HG03039 (cell line): ENCODE data around the gene BABAM2.
"Not testable (repeated sequence)": the region's sequence is repeated elsewhere in the genome, so short reads cannot be mapped to it uniquely, and the experiment has no call there.

Experiments used
- ATAC-seq: cut with Tn5 transposase; IDR thresholded peaks from one replicate; pipeline ENCODE4 v1.9.1; 2021; ENCODE audit warnings: mild to moderate bottlenecking, moderate library complexity; ENCODE audit not compliant: unreplicated experiment

BABAM2 gene

DNA sequence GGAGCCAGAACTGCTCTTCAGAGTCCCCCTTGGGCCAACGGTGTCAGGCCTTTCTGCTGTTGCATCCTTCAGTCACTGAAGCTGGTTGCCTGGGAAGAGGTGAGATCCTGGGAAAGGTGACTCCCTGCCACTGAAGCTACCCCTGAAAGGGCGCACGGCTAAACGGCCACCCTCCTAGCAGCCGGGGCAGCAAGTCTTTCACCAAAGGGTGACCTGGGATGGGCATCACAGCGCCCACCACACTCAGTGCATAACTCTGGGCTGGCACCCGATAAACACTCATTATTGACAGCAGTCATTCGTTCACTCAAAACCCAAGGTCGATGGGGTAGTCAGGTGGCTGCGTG lies 475.6 kb downstream of the BABAM2 start:
- no peak for ATAC-seq

GRCh38 chr2:28366496-28367282 lies 476.2 kb downstream of the BABAM2 start:
- no peak for ATAC-seq

DNA sequence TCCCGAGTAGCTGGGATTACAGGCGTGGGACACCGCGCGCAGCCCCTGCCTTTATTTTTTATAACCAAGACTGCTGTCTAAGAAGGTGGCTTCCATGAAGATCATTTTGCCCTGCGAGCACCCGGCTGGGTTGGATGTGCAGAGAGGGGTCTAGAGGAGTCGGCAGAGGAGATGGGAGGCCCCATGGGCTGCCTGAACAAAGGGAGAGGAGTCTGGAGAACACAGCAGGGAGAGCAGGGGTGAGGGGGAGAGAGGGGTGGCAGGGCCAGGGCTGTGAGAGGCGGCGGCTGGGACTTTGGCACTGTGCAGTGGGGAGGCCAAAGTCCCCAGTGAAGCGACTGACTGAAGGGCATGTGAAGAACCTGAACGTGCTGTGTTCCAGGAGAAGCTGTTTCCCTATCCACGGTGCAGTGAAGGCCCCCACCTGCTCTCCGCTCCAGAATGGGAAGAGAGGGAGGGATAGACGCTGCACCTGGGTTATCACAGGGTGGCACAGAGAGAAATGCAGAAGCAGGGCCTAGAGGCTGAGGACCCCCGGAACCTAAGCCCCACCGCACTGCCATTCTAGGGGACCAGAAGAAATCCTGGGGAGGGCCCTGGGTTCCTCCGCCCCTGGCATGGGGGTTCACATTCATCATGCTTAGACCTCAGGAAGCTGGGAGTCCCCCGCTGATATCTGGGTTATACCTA lies 477.3 kb downstream of the BABAM2 start:
- no peak for ATAC-seq

- ATAC-seq: no peak
These were observed 477.8 kb downstream of the BABAM2 start for GRCh38 chr2:28368357-28368798.

GRCh38 chr2:28369358-28369757 lies 478.8 kb downstream of the BABAM2 start:
- ATAC-seq: no peak

- ATAC-seq: no peak
These were observed 479.8 kb downstream of the BABAM2 start for GRCh38 chr2:28370354-28370753.

DNA sequence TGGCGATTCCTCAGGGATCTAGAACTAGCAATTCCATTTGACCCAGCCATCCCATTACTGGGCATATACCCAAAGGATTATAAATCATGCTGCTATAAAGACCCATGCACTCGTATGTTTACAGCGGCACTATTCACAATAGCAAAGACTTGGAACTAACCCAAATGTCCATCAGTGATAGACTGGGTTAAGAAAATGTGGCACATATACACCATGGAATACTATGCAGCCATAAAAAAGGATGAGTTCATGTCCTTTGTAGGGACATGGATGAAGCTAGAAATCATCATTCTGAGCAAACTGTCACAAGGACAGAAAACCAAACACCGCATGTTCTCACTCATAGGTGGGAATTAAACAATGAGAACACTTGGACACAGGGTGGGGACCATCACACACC lies 481.2 kb downstream of the BABAM2 start:
- not testable (repeated sequence) for ATAC-seq

DNA sequence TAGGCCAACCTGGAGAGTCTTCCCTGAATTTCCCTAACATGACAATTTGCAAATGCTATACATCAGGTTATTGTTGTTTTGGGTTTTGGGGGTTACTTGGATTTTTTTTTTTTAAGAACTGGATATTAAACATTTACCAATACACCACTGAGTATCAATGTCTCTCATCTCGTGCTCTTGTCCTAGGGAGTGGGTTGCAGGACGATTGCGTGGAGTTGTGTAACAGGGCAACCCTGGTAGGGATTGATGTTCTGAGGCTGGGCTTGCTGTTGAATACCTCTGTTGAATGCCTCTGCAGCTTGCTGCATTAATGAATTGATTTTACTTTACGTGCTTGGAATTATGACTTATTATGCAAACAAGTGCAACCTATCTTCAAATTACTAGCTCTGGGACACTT lies 483.3 kb downstream of the BABAM2 start:
- no peak for ATAC-seq

GRCh38 chr2:28374331-28374730 lies 483.8 kb downstream of the BABAM2 start:
- no peak for ATAC-seq

DNA sequence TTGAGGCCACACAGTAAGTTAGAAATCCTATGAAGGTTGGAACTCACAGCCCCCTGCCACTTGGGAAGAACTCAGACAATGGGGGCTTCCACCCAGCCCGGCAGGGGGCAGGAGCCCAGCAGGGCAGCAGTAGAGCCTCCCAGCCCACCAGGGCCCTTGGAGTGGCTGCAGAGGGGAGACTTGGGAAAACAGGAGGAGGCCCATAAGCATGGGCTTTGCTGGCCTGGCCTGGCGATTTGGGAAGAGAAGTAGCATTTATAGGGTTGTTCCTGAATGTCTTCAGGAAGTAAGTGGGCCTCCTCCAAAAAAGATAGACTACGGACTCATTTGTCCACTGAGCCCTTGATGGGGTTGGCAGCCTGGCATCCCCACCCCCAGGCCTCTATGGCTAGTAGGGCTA lies 484.7 kb downstream of the BABAM2 start:
- ATAC-seq: no peak

DNA sequence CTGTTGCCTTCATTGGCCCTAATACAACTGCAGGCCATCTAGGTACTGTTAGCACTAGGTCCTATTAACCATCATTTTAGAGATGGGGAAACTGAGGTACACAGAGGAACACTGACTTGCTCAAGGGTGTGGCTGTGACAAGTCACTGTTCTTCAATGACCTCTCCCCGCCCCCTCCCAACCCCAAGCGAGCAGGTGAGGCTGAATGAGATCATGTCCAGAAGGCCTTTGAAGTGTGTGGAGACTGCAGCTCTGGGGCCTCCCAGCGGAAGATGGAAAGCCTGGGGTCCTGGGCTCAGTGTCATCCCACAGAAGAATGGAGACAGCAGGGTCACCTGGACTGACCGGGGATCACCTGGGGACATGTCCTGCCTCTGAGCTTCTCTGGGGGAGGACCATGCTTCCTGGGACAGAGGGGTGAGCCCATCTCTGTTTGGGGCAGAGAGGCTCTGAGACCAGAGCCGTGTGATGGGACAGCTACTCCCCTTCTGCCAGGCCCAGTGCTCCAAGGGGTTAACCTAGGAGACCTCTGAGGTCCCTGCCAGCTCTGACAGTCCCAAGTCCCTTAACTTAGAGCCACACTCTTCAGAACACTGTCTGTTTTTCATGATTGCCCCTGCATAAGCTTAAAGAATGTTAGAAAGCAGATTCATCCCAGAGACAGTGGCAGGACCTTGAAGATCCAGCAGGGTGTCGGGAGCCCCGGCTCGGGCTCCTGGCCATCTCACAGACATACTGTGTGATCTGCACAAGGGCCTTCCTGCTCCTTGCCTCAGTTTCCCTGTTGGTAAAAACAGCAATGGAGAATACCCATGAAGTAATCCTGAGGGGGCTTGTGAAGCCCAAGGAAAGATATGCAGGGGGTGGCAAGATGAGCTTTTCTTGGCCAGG lies 485.5 kb downstream of the BABAM2 start:
- no peak for ATAC-seq

GRCh38 chr2:28377195-28377816 lies 486.8 kb downstream of the BABAM2 start:
- no peak for ATAC-seq

- ATAC-seq: no peak
These were observed 487.6 kb downstream of the BABAM2 start for GRCh38 chr2:28377984-28378678.

DNA sequence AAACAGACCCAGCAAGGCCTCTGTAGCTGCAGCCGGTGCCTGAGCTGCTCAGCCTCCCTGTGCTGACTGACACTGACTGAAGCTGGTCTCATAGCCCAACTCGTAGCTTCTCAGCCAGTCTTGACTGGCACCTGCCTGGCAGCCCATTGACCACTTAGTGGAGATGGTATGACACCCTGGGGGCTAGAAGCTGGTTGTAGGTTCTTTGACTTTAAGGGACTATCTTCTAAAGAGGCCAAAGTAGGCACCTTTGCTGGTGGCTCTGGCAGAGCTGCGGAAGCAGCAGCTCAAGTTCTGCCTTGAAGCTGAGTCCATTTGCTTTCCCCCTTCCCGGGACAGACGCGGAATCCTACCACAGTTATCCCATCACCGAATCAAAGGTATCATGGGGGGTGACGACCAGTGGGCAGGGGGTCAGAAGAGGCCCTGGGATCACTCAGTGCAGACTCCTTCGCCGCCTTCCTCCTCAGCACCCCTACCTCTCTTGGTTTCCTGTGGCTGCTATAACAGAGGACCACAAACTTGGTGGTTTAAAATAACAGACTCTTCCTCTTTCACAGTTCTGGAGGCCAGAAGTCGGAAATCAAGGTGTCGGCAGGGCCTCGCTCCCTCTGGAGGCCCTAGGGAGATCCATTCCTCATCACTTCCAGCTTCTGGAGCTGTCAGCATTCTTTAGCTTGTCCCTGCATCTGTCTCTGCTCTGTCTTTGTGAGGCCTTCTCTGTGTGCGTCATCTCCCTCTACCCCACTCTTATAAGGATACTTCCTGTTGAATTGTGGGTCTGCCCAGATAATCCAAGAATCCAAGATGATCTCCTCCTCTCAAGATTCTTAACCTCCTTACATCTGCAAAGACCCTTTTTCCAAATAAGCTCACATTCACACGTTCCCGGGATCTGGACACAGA lies 488.4 kb downstream of the BABAM2 start:
- no peak for ATAC-seq

- no peak for ATAC-seq
These were observed 489.7 kb downstream of the BABAM2 start for GRCh38 chr2:28380219-28380618.

DNA sequence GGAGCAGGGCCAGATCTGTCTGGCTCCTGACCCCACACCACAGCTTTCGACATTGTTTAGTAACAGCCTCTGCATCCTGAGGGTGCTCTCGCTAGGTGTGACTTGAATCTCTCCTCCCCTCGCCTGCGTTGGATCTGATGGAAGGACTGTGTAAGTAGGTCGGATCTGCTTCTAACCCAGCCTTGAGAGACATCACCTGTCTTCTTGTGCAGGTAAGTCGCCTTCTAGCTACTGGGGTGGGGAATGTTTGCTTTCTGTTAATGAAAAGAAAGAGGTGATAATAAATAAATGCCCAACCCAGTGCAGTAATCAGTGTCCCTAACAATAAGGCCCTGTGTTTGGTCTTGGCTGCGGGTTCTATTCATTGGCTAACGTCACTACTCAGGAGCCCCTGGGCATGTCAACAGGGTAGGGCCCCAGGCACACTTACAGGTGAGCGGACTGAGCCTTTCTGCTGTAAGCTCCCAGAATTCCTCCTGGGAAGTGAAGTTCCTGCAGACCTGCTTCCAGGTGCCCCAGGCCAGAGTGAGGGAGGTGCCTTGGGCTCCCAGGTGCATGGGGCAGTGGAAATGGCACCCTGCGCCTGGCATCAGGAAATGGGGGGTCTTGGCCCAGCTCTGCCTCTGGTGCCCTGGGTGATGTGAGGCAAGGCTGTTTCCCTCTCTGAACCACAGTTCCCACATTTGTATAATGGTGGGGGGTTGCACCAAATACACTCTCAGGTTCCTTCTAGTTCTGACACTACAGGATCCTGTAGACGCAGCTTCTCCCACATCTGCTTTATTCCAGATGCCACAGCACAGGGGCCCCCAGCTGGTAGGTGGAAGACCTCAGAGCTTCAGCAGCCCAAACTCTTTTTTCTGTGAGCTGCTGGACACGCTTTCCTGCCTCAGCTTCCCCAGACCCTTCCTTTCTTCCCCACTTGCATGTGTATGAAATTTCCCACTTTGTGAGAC lies 491.0 kb downstream of the BABAM2 start:
- no peak for ATAC-seq

DNA sequence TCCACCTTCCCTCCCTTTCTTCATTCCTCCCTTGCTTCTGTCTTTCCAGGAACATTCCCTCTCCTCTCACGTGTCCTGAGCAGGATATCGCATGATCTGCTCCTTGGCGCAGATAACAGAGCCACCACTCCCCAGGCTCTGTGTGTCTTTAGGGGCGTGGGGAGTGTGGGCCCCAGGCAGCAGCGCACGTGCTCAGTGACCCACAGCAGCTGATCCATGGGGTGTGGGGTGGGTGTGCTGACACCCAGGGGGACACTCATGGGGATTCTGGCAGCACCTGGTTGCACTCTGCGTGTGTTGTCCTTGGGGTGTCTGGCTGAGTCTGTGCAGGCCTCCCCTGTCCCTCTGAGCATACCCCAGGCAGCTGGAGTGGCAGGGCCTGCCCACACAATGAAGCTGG lies 492.2 kb downstream of the BABAM2 start:
- ATAC-seq: no peak
